Immature natural killer cell (primary cell): ENCODE measurements around the gene DMKN. TPM values are rescaled to one million over a fixed set of nuclear protein-coding genes. Genes with fewer than 3 reads are reported as not detected.

ENCODE experiments used
- DNase-seq, 3 donors: peaks; one replicate each; pipeline ENCODE4 v3.0.0; 2022; ENCODE audit warnings: mixed read lengths in 1 of 3
- H3K27ac Mint-ChIP-seq, 6 donors: one replicate each; pipeline ENCODE4 v1.8.0; 2020; ENCODE audit warnings: mixed read lengths in 6 of 6, mild to moderate bottlenecking in 5 of 6, inconsistent platforms in 4 of 6, moderate library complexity in 3 of 6
- H3K27me3 Mint-ChIP-seq, 3 donors: one replicate each; pipeline ENCODE4 v1.8.0; 2020 to 2021; ENCODE audit warnings: low read depth in 3 of 3, mild to moderate bottlenecking in 3 of 3, mixed read lengths in 3 of 3, moderate library complexity in 3 of 3, inconsistent platforms in 1 of 3
- H3K36me3 Mint-ChIP-seq, 3 donors: one replicate each; pipeline ENCODE4 v1.8.0; 2020; ENCODE audit warnings: mixed read lengths in 3 of 3, inconsistent platforms in 2 of 3, mild to moderate bottlenecking in 2 of 3
- H3K4me1 Mint-ChIP-seq, 2 donors: one replicate each; pipeline ENCODE4 v1.8.0; 2020; ENCODE audit warnings: inconsistent platforms in 2 of 2, mild to moderate bottlenecking in 2 of 2, mixed read lengths in 2 of 2, moderate library complexity in 1 of 2
- H3K4me3 Mint-ChIP-seq, 5 donors: one replicate each; pipeline ENCODE4 v1.8.0; 2020; ENCODE audit warnings: mild to moderate bottlenecking in 5 of 5, mixed read lengths in 5 of 5, inconsistent platforms in 3 of 5, moderate library complexity in 3 of 5
- H3K9me3 Mint-ChIP-seq, 6 donors: one replicate each; pipeline ENCODE4 v1.8.0; 2020; ENCODE audit warnings: mild to moderate bottlenecking in 6 of 6, mixed read lengths in 6 of 6, inconsistent platforms in 4 of 6, moderate library complexity in 3 of 6
- polyA plus RNA-seq, 3 donors: library from polyadenylated mRNA; unstranded; fragments of 300-500 nt; fragmentation: Illumina TruSeq; gene quantifications; one replicate each; pipeline ENCODE4 v1.2.3, GENCODE V29; 2021

Gene DMKN
- polyA plus RNA-seq, 3 donors from 2014 or later: 5.0 to 24.5 (median 20.3) TPM

DNA sequence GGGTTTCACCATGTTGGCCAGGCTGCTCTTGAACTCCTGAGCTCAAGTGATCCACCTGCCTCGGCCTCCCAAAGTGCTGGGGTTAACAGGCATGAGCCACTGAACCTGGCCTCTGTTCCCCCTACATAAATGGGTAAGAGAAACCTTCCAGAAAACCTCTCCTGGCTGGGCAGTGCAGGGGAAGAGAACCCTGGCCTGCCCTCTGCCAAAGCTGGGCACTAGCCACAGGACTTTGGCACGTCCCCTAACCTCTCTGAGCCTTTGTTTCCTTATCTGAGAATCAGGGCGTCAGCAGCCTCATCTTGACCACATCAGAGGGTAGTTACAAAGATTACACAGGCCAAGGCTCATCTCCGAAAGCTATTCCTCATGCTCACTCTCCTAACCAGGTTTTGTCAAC is 12.4 kb upstream of the DMKN start:
- no peak for DNase-seq
- peaks cover 3 to 10% (median 6%) of the 10 kb centered on the region in 3 donors for H3K27me3 Mint-ChIP-seq
- H3K9me3 Mint-ChIP-seq: peaks cover 0 to 1% (median 0%) of the 10 kb centered on the region in 6 donors
- no peaks in the 10 kb centered on the region for H3K36me3 Mint-ChIP-seq
- no peak overlapping the region for H3K4me3 Mint-ChIP-seq
- H3K4me1 Mint-ChIP-seq: no peaks in the 10 kb centered on the region
- H3K27ac Mint-ChIP-seq: no peak overlapping the region

- Mint-ChIP-seq H3K36me3 (no peaks in the 10 kb centered on the region), H3K4me1 (no peaks in the 10 kb centered on the region), H3K4me3 (no peak overlapping the region), H3K27me3 (peaks cover 3 to 10% (median 6%) of the 10 kb centered on the region in 3 donors), H3K9me3 (peaks cover 0 to 1% (median 0%) of the 10 kb centered on the region in 6 donors), H3K27ac (no peak overlapping the region)
- DNase-seq: no peak
These were observed 10.9 kb upstream of the DMKN start for GRCh38 chr19:35524181-35524837.

DNA sequence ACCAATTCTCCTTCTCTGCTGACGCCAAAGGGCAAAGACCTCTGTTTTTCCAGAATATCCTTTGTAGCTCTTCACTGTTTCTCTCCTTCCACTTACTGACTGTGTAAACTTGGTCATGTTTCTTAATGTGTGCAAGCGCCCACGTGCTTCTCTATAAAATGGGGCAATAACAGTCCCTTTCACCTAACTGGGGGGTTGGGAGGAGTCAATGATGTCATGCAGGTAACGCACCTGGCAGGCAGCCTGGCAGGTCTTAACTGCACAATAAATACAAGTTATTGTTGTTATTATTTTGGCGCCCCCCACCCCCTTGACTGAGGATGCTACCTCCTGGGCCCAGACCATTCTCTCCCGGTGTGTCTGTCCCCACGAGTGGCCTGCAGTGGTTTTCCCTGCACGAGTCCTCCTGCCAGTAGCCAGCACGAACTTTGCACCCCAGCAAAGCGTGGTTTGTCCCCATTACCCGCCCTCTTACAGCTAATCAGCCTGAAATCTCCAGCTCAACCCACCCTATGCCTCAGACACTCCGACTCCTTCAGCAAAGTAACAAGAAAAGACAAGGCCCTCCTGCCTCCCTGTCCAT is 9.4 kb upstream of the DMKN start:
- Mint-ChIP-seq H3K27me3 (peaks cover 3 to 13% (median 5%) of the 10 kb centered on the region in 3 donors), H3K4me3 (no peak overlapping the region)

GRCh38 chr19:35521124-35521743 is 7.8 kb upstream of the DMKN start:
- Mint-ChIP-seq H3K4me1 (no peaks in the 10 kb centered on the region), H3K4me3 (no peak overlapping the region), H3K9me3 (no peaks in the 10 kb centered on the region), H3K36me3 (no peaks in the 10 kb centered on the region), H3K27ac (no peak overlapping the region), H3K27me3 (peaks cover 1 to 13% (median 3%) of the 10 kb centered on the region in 3 donors)
- no peak for DNase-seq

More for the DNA sequence above, 9.4 kb upstream of the DMKN start:
- Mint-ChIP-seq H3K4me1 (no peaks in the 10 kb centered on the region), H3K9me3 (no peaks in the 10 kb centered on the region), H3K27ac (no peak overlapping the region), H3K36me3 (no peaks in the 10 kb centered on the region)
- no peak for DNase-seq

DNA sequence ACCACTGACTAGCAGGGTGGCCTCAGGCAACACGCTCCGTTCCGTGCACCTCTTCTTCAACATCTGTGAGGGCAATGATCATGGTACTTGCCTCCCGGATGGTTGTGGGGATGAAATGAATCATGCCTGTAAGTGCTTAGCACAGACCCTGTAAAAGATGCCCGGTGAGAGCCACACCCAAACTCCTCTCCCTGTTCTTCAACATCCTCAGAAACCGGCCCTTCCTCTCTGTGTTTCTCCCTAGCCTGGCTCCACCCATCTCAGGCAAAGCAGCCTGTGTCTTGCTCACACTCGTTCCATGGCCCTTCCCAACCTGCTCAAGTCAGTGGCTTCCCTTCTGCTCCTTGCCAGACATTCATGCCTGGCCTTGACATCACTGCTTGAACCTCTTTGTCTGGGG is 5.8 kb upstream of the DMKN start:
- H3K36me3 Mint-ChIP-seq: no peaks in the 10 kb centered on the region
- no peak for DNase-seq
- no peak overlapping the region for H3K27ac Mint-ChIP-seq
- no peak overlapping the region for H3K4me3 Mint-ChIP-seq
- H3K27me3 Mint-ChIP-seq: peaks cover 1 to 17% (median 8%) of the 10 kb centered on the region in 3 donors
- H3K4me1 Mint-ChIP-seq: no peaks in the 10 kb centered on the region
- no peaks in the 10 kb centered on the region for H3K9me3 Mint-ChIP-seq

DNA sequence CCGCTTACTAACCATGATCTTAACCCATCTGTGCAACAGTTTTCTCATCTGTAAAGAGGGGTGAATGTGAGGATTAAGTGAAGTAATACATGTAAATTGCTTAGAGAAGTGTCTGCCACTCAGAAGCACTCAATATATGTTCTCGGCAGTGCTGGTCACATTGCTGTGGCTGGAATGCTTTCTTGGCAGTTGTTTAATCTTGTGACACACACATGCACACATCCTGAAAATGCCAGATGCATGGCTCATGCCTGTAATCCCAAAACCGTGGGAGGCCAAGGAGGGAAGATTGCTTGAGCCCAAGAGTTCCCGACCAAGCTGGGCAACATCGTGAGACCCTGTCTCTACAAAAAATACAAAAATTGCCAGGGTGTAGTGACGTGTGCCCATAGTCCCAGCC is 4.9 kb upstream of the DMKN start:
- Mint-ChIP-seq H3K9me3 (no peaks in the 10 kb centered on the region), H3K27me3 (peaks cover 2 to 15% (median 8%) of the 10 kb centered on the region in 3 donors), H3K4me1 (no peaks in the 10 kb centered on the region), H3K4me3 (no peak overlapping the region), H3K36me3 (no peaks in the 10 kb centered on the region), H3K27ac (no peak overlapping the region)
- DNase-seq: no peak

GRCh38 chr19:35517342-35517741 is 3.9 kb upstream of the DMKN start:
- Mint-ChIP-seq H3K9me3 (no peaks in the 10 kb centered on the region), H3K4me1 (no peaks in the 10 kb centered on the region), H3K27ac (no peak overlapping the region), H3K27me3 (peaks cover 3 to 11% (median 8%) of the 10 kb centered on the region in 3 donors), H3K36me3 (no peaks in the 10 kb centered on the region), H3K4me3 (no peak overlapping the region)
- DNase-seq: no peak

- H3K27me3 Mint-ChIP-seq: peaks cover 3 to 11% (median 8%) of the 10 kb centered on the region in 3 donors
- H3K36me3 Mint-ChIP-seq: no peaks in the 10 kb centered on the region
These were observed 2.9 kb upstream of the DMKN start for GRCh38 chr19:35516310-35516709.

GRCh38 chr19:35514282-35514809 is 897 bp upstream of the DMKN start:
- Mint-ChIP-seq H3K36me3 (no peaks in the 10 kb centered on the region), H3K27me3 (peaks cover 3 to 10% (median 10%) of the 10 kb centered on the region in 3 donors), H3K9me3 (no peaks in the 10 kb centered on the region), H3K4me1 (peaks cover 13 to 15% of the 10 kb centered on the region in 2 donors), H3K4me3 (no peak overlapping the region), H3K27ac (no peak overlapping the region)
- no peak for DNase-seq

More at GRCh38 chr19:35516310-35516709, 2.9 kb upstream of the DMKN start:
- DNase-seq: no peak
- H3K27ac Mint-ChIP-seq: no peak overlapping the region
- H3K9me3 Mint-ChIP-seq: no peaks in the 10 kb centered on the region
- no peaks in the 10 kb centered on the region for H3K4me1 Mint-ChIP-seq
- no peak overlapping the region for H3K4me3 Mint-ChIP-seq

GRCh38 chr19:35512831-35513627 is 420 bp downstream of the DMKN start:
- H3K27ac Mint-ChIP-seq: no peak overlapping the region
- H3K4me1 Mint-ChIP-seq: peaks cover 22 to 26% of the 10 kb centered on the region in 2 donors
- H3K27me3 Mint-ChIP-seq: peaks cover 3 to 7% (median 7%) of the 10 kb centered on the region in 3 donors
- no peak for DNase-seq
- H3K36me3 Mint-ChIP-seq: no peaks in the 10 kb centered on the region
- H3K9me3 Mint-ChIP-seq: no peaks in the 10 kb centered on the region
- H3K4me3 Mint-ChIP-seq: no peak overlapping the region

- H3K27ac Mint-ChIP-seq: no peak overlapping the region
- H3K9me3 Mint-ChIP-seq: no peaks in the 10 kb centered on the region
- H3K27me3 Mint-ChIP-seq: peaks cover 3 to 7% (median 7%) of the 10 kb centered on the region in 3 donors
- H3K4me1 Mint-ChIP-seq: peaks cover 22 to 28% of the 10 kb centered on the region in 2 donors
- peak overlapping the region in 2 of 5 donors; percentile 51 to 69 for H3K4me3 Mint-ChIP-seq
- DNase-seq: no peak
- peaks cover 0 to 1% (median 0%) of the 10 kb centered on the region in 3 donors for H3K36me3 Mint-ChIP-seq
These were observed 2.1 kb downstream of the DMKN start for GRCh38 chr19:35511337-35511736.

DNA sequence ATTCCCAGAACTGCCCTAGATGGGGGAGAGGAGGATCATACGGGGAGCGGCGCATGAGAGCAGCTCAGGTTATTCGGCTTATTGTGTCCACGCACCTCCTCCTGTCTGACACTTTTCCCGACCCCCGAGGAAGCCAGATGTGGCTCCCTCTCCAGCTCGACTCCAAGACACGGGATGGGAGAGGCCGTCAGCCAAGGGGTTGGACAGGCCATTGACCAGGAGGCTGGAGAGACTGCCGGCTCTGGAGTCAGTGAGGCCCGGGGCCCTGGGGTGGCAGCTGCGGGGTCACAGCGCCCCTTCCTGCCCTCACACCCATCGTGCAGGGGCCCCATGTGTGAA is 2.9 kb downstream of the DMKN start:
- H3K4me3 Mint-ChIP-seq: peak overlapping the region in 4 of 5 donors; percentile 69 to 86 (median 80)
- no peak for DNase-seq
- peaks cover 0 to 6% (median 0%) of the 10 kb centered on the region in 3 donors for H3K36me3 Mint-ChIP-seq
- H3K4me1 Mint-ChIP-seq: peaks cover 22 to 28% of the 10 kb centered on the region in 2 donors
- peaks cover 4 to 6% (median 5%) of the 10 kb centered on the region in 3 donors for H3K27me3 Mint-ChIP-seq
- H3K27ac Mint-ChIP-seq: peak overlapping the region in 3 of 6 donors; percentile 48 to 85 (median 78)
- no peaks in the 10 kb centered on the region for H3K9me3 Mint-ChIP-seq

DNA sequence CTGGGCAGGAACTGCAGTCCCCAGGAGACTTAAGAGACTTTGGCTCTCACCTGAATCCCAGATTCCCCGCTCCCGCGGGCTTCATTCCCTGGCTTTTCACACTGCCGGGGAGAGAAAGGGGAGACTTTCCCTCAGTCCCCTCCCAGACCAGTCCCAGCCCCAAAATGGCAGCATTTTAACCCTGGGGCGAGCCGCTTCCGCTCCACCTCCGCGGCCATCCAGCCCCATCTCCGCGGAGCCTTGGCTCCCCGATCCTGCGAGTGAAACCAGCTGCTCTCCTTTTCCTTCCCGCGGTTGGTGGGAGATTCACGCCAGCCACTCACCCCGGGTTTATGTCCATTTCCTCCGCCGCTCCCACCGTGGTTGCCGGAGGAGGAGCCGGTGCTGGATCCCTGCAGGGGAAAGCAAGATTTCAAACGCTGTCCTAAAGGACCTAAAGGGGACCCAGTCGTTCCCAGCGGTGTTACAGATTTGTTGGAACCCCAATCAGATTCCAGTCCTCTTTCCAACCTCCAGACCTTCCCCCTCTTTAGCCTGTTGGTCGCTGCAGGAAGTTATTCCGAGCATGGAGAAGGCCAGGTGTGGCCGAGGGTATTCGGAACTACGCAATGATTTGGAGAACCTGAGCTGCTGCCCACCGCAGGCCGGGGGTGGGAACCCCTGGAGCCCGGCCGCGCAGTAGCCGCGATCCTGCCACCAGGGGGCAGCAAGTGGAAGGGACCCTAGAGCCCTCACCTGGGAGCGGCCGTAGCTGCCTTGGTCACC is 3.4 kb downstream of the DMKN start:
- peak overlapping the region; percentile 30 to 85 (median 66) for H3K27ac Mint-ChIP-seq
- DNase-seq: peak; percentile 67 to 70 (median 68)
- peak overlapping the region; percentile 69 to 87 (median 84) for H3K4me3 Mint-ChIP-seq
- peaks cover 22 to 28% of the 10 kb centered on the region in 2 donors for H3K4me1 Mint-ChIP-seq
- H3K9me3 Mint-ChIP-seq: no peaks in the 10 kb centered on the region
- H3K27me3 Mint-ChIP-seq: peaks cover 1 to 8% (median 7%) of the 10 kb centered on the region in 3 donors
- peaks cover 0 to 6% (median 0%) of the 10 kb centered on the region in 3 donors for H3K36me3 Mint-ChIP-seq
